Gastrocnemius medialis (tissue), 4 donors: ENCODE data around the gene ARHGAP24. TPM values are rescaled to one million over a fixed set of nuclear protein-coding genes. Genes with fewer than 3 reads are reported as not detected.

Experiments used
- ATAC-seq, 2 donors: fragments of 150-250 bp; one replicate each; pipeline ENCODE4 v1.9.1; 2016
- DNase-seq, 2 donors: peaks; one replicate each; pipeline ENCODE4 v3.0.0-alpha.2; 2019
- H3K27ac ChIP-seq, 4 donors: fragments of 200-600 bp; sonication (generic); 1 replicate in 1 of 4; 2 replicates in 3 of 4; pipeline ENCODE4 v1.5.1; 2016 to 2018; ENCODE audit warnings: mild to moderate bottlenecking in 2 of 4, moderate library complexity in 1 of 4
- H3K27me3 ChIP-seq, 3 donors: fragments of 200-600 bp; sonication (generic) in 2 of 3; 1 replicate in 1 of 3; 2 replicates in 2 of 3; pipeline versions ENCODE4 v1.5.1 to v1.6.0; 2016 to 2019; ENCODE audit warnings: mild to moderate bottlenecking in 1 of 3, moderate library complexity in 1 of 3
- H3K36me3 ChIP-seq, 2 donors: fragments of 200-600 bp; sonication (generic) in 1 of 2; one replicate each; pipeline ENCODE4 v1.5.1; 2017 to 2018
- H3K4me1 ChIP-seq, 2 donors: fragments of 200-600 bp; sonication (generic) in 1 of 2; one replicate each; pipeline ENCODE4 v1.5.1; 2016 to 2017; ENCODE audit warnings: mild to moderate bottlenecking in 2 of 2
- H3K4me3 ChIP-seq, 4 donors: fragments of 200-600 bp; sonication (generic) in 3 of 4; 1 replicate in 1 of 4; 2 replicates in 3 of 4; pipeline ENCODE4 v1.5.1; 2016 to 2019; ENCODE audit warnings: mild to moderate bottlenecking in 2 of 4
- H3K9me3 ChIP-seq, 3 donors: fragments of 200-600 bp; sonication (generic) in 2 of 3; 1 replicate in 1 of 3; 2 replicates in 2 of 3; pipeline ENCODE4 v1.5.1; 2016 to 2019
- CTCF ChIP-seq, 5 experiments: fragments of 450-650 bp in 3 of 5; fragments of 200-600 bp in 2 of 5; sonication (generic) in 2 of 5; IDR thresholded peaks in 4 of 5; conservative IDR thresholded peaks in 1 of 5; 1 replicate in 4 of 5; 2 replicates in 1 of 5; pipeline ENCODE4 v1.5.1; 2016 to 2019; ENCODE audit warnings: antibody characterized with exemption in 5 of 5, mild to moderate bottlenecking in 3 of 5, moderate library complexity in 3 of 5
- POLR2A ChIP-seq, 2 donors: fragments of 450-650 bp; IDR thresholded peaks; one replicate each; pipeline ENCODE4 v1.6.1; 2017; ENCODE audit warnings: antibody characterized with exemption in 2 of 2, mild to moderate bottlenecking in 2 of 2, moderate library complexity in 2 of 2
- in situ Hi-C, 4 donors: fragments of 200-750 bp; cut with MboI; loops; one replicate each; pipeline versions ENCODE4 v1.15.0 to v1.8.0; 2017; ENCODE audit warnings: low sequenced_read_pairs in 4 of 4
- intact Hi-C: fragments of 100-400 bp; cut with DNase I; formaldehyde crosslinking; loops from one replicate; pipeline ENCODE4 v1.15.1; 2023; ENCODE audit warnings: low total_unique reads
- total RNA-seq, 4 donors: library from RNA; depleted of rRNA; stranded (reverse); fragments of >200 nt; gene quantifications; one replicate each; pipeline versions ENCODE4 v1.1.0 to v1.2.3, GENCODE V29; 2016

ARHGAP24 gene
- total RNA-seq, 4 donors from 2014 or later, result 2.8 to 7.8 (median 5.3) TPM

DNA sequence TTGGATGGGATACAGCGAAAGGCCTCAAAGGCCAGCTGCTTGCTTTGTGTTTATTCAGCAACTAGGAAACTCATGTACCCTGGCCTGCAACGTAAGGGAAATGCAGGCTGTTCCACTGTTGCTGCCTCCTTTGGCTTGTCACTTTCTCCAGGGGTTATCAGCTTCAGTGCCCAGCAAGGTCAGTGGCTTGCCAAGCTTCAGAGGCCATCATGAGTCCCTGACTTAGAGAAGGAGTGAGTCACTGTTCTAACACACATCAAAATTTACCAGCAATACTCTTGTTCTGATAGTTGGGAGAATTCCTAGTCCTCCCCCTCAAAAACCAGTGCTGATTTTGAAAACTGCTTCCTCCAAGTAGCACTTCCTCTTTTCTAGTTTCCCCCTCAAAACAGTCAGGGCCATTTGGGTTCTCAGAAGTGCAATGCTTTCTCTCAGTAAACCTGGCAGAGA is 250.8 kb downstream of the ARHGAP24 start:
- H3K36me3 ChIP-seq, result no peaks in the 10 kb centered on the region
- no peaks in the 10 kb centered on the region for H3K27me3 ChIP-seq
- peak overlapping the region; percentile 33 to 59 (median 45) for H3K27ac ChIP-seq
- DNase-seq (peak; percentile 13 to 26), ATAC-seq (peak; percentile 50 to 56)
- no peak overlapping the region for H3K4me3 ChIP-seq
- peaks cover 0 to 6% of the 10 kb centered on the region in 2 donors for H3K4me1 ChIP-seq
- intact Hi-C loops, result no loop called here
- no peaks in the 10 kb centered on the region for H3K9me3 ChIP-seq
- TF ChIP-seq CTCF (IDR thresholded peaks at IDR 0.05 in 4 of 5, conservative IDR thresholded peaks at IDR 0.05 in 1 of 5) (no peak), POLR2A (IDR thresholded peaks at IDR 0.05) (no peak)
- in situ Hi-C loops, result no loop called here

DNA sequence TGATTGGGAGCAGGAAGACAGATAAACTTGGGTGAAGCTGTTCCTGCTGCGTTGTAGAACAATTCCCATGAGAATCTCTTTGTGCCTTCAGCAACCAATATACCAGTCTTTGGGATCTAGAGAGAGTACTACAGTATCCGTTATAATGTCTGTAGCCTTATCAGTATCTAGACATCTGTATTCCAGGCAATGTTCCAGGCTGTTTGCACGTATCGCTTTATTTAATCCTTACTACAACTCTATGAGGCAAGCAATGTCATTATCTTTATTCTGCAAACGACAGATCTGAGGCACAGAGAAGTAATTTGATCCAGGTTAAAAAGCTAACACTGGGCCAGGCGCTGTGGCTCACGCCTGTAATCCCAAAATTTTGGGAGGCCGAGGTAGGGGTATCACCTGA is 251.6 kb downstream of the ARHGAP24 start:
- TF ChIP-seq POLR2A (IDR thresholded peaks at IDR 0.05) (no peak), CTCF (IDR thresholded peaks at IDR 0.05 in 4 of 5, conservative IDR thresholded peaks at IDR 0.05 in 1 of 5) (no peak)
- DNase-seq, result no peak
- H3K4me3 ChIP-seq, result no peak overlapping the region
- in situ Hi-C loops, result no loop called here
- H3K27ac ChIP-seq, result peak overlapping the region in 2 of 4 donors; percentile 24 to 28
- H3K27me3 ChIP-seq, result no peaks in the 10 kb centered on the region
- H3K9me3 ChIP-seq, result no peaks in the 10 kb centered on the region
- no peak for ATAC-seq
- peaks cover 0 to 6% of the 10 kb centered on the region in 2 donors for H3K4me1 ChIP-seq
- intact Hi-C loops, result no loop called here
- H3K36me3 ChIP-seq, result no peaks in the 10 kb centered on the region

DNA sequence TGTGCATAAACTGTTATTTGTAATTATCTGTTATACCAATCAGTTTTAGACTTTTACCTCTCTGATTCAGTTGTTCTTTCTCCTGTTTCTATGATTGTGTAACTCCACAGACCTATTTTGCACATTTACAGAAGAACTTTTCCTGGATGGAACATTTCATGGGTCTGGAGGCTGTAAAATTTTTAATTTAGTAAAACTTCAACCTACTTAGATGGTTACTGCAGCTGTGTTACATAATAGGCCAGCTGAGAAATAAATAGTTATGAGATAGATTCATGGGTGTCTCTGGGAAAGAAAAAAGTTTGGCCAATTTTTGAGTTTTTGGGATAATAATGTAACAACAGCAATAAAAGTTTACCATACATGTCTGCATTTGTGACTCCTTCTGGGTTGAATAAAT is 253.5 kb downstream of the ARHGAP24 start:
- Histone ChIP-seq H3K4me3 (no peak overlapping the region), H3K9me3 (no peaks in the 10 kb centered on the region), H3K4me1 (peaks cover 0 to 6% of the 10 kb centered on the region in 2 donors), H3K36me3 (no peaks in the 10 kb centered on the region), H3K27ac (no peak overlapping the region), H3K27me3 (no peaks in the 10 kb centered on the region)
- in situ Hi-C loops (no loop called here), intact Hi-C loops (no loop called here)
- TF ChIP-seq CTCF (IDR thresholded peaks at IDR 0.05 in 4 of 5, conservative IDR thresholded peaks at IDR 0.05 in 1 of 5), result no peak
- TF ChIP-seq POLR2A (IDR thresholded peaks at IDR 0.05), result no peak
- DNase-seq (no peak), ATAC-seq (no peak)

DNA sequence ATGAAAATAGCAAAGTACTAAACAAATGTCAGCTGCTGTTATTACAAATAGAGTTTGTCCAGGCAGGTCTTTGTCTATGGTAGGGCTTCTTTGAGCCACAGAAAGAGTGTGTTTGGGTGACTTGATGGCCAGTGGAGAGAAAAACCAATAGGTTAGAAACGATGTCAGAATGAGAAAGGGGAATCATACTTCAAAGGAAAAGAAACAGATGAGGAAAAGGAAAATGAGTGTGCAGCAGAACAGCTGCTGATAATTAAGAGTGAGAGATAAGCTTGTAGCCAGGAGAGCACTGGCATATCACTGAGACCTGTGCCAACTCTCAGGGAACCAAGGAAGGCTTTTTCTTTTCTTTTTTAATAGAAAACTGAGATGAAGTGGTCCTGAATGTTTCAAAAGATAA is 257.2 kb downstream of the ARHGAP24 start:
- DNase-seq (no peak), ATAC-seq (no peak)
- intact Hi-C loops (no loop called here), in situ Hi-C loops (no loop called here)
- no peak overlapping the region for H3K27ac ChIP-seq
- H3K4me1 ChIP-seq, result no peaks in the 10 kb centered on the region
- H3K27me3 ChIP-seq, result no peaks in the 10 kb centered on the region
- no peak overlapping the region for H3K4me3 ChIP-seq
- H3K36me3 ChIP-seq, result no peaks in the 10 kb centered on the region
- no peaks in the 10 kb centered on the region for H3K9me3 ChIP-seq
- TF ChIP-seq POLR2A (IDR thresholded peaks at IDR 0.05), result no peak
- no peak for TF ChIP-seq CTCF (IDR thresholded peaks at IDR 0.05 in 4 of 5, conservative IDR thresholded peaks at IDR 0.05 in 1 of 5)

- no peaks in the 10 kb centered on the region for H3K4me1 ChIP-seq
- DNase-seq (no peak), ATAC-seq (no peak)
- in situ Hi-C loops, result no loop called here
- no peak overlapping the region for H3K4me3 ChIP-seq
- H3K9me3 ChIP-seq, result no peaks in the 10 kb centered on the region
- H3K27me3 ChIP-seq, result no peaks in the 10 kb centered on the region
- intact Hi-C loops, result no loop called here
- H3K36me3 ChIP-seq, result no peaks in the 10 kb centered on the region
- peak overlapping the region in 1 of 4 donors; percentile 0 for H3K27ac ChIP-seq
- TF ChIP-seq CTCF (IDR thresholded peaks at IDR 0.05 in 4 of 5, conservative IDR thresholded peaks at IDR 0.05 in 1 of 5) (no peak), POLR2A (IDR thresholded peaks at IDR 0.05) (no peak)
These were observed 258.8 kb downstream of the ARHGAP24 start for GRCh38 chr4:85733798-85734197.
